Neuron (in vitro differentiated cells): ENCODE results near the gene ABHD10.
A peak's percentile ranks its signal among the peaks of the same experiment; 100 is the strongest.

Experiments
- H2AFZ ChIP-seq: one replicate; pipeline ENCODE4 v1.6.1; 2013; ENCODE audit warnings: low read depth, mild to moderate bottlenecking, inconsistent platforms, low read length, moderate library complexity
- H3K27me3 ChIP-seq: one replicate; pipeline ENCODE4 v1.6.1; 2013; ENCODE audit warnings: low read length; ENCODE audit not compliant: insufficient read depth
- H3K36me3 ChIP-seq: one replicate; pipeline ENCODE4 v1.6.1; 2013; ENCODE audit warnings: low read length; ENCODE audit not compliant: insufficient read depth
- H3K4me1 ChIP-seq: one replicate; pipeline ENCODE4 v1.6.1; 2013; ENCODE audit warnings: low read length; ENCODE audit not compliant: insufficient read depth
- H3K4me3 ChIP-seq: 2 replicates; pipeline ENCODE4 v1.5.1; 2013; ENCODE audit warnings: mild to moderate bottlenecking, low read length, moderate library complexity
- H3K9me3 ChIP-seq: one replicate; pipeline ENCODE4 v1.6.1; 2013; ENCODE audit warnings: low read length

ABHD10 gene

DNA sequence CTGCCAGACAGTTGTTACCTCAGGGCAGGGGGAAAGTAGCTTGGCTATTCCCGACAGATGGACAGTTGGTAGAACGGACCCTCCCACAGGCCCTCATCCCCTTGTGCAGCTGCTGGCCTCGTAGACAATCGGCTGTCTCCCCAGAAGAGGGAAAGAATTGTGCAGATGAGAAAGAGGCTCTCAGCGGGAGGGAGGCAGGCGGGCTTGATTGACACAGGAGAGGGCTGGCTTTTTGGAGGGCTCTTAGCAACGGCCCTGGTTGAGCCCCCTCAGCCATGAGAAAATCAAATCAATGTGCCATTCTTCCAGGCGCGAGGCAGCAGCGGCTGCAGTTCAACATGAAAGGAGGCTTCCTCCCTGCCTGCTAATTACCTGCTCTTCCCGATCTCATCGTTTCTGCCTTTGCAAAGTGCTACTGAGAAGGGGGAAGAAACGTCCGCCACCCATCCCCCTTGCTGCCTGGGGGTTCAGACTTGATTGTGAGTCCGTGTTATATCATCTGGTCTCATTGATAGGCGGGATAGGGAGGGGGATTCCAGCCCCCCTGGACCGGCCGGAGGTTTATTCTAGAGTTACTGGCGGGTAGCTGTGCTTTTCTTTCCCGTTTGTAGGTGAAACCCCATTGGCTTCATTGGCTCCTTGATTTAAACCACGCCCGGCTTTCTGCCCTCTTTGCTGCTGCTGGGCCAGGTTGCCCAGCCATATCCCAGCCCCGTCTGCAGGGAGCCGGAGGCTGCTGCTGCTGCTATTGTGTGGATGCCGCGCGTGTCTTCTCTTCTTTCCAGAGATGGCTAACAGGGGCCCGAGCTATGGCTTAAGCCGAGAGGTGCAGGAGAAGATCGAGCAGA is 20.0 kb downstream of the ABHD10 start, which contains the start of gene TAGLN3:
TAGLN3 (plus strand) TSS at position 287 of the 848 bp plus-strand sequence; CDS start at position 788, 501 bp downstream.
- Histone ChIP-seq H3K4me1 (peaks cover 55% of the 10 kb centered on the region), H3K9me3 (no peaks in the 10 kb centered on the region), H2AFZ (no peak within 1 kb of the TSS), H3K27me3 (no peaks in the 10 kb centered on the region), H3K36me3 (peaks cover 34% of the 10 kb centered on the region), H3K4me3 (peak within 1 kb of the TSS; percentile 84)

DNA sequence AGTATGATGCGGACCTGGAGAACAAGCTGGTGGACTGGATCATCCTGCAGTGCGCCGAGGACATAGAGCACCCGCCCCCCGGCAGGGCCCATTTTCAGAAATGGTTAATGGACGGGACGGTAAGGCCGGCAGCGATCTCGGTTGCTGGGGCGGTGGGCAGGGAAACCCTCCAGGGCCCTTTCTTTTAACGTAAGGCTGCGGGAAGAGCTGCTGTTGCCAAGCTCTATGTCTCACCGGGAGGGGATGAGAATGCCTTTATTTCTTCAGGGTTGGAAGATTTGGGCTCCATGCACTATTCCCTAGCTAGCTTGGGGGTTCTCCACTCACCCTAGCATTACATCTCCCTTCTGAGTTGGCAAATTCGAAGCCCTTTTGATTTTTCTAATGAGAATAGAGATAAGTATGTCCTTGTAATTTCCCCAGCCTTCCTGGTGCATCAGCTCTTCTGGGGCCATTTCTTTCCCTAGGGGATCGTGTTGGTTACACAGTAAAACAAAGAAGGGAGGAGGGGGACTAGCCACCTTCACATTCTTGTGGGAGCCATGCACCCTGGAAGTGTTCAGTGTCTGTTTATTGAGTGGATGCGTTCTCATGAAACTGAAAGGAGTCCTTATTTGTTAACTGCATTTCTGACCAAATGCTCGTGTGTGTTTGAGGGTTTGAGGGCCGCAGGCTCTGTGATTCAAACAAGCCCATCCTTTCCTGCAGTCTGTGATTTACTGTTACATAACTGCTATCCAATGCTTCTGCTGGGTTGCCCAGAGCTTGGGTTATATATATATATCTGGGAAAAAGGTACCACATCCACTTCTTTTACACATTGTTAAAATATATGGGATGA is 20.9 kb downstream of the ABHD10 start:
- no peak overlapping the region for H2AFZ ChIP-seq
- H3K4me3 ChIP-seq, result peak overlapping the region; percentile 84
- H3K4me1 ChIP-seq, result peaks cover 56% of the 10 kb centered on the region
- peaks cover 42% of the 10 kb centered on the region for H3K36me3 ChIP-seq
- no peaks in the 10 kb centered on the region for H3K27me3 ChIP-seq
- no peaks in the 10 kb centered on the region for H3K9me3 ChIP-seq

DNA sequence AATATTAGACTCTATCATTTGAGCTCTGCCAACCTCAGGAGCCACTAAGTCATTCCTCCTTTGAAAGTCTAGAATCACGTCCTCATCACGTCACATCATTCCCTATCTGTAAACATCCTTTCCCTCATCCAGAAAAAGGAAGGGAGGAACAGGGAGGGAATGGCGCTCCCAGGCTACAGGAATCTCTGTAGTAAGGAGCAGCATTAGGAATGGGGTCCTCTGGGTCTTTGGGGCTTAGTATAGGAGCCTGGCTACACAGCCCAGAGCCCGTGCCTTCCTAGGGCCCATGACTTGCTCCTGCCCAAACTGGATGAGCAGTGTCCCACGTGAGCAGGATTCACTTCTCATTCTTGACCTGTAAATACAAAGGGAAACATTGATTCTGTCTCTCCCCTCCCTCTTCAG is 21.5 kb downstream of the ABHD10 start:
- Histone ChIP-seq H3K9me3 (no peaks in the 10 kb centered on the region), H3K4me1 (peaks cover 57% of the 10 kb centered on the region), H2AFZ (no peak overlapping the region), H3K36me3 (peaks cover 49% of the 10 kb centered on the region), H3K27me3 (no peaks in the 10 kb centered on the region), H3K4me3 (peak overlapping the region; percentile 84)

DNA sequence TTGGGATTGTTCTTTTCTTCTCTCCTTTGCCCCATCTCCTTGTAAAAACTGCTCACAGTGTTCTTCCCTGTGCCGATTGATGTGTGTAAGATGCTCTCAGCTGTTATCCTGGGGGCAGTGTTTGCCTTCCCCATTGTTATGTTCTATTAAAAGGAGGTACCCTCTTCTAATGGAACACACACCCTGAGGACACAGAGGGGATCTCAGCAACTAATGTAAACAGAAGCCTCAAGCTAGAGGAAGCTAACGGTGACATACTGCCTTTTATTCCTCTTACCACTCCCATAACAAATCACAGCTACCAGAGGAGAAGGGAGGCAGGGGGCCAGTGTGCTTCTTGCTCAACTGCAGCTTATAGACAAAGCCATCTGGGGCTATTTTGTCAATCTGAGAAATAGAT is 22.1 kb downstream of the ABHD10 start:
- Histone ChIP-seq H3K9me3 (no peaks in the 10 kb centered on the region), H3K4me1 (peaks cover 57% of the 10 kb centered on the region), H3K27me3 (no peaks in the 10 kb centered on the region), H2AFZ (no peak overlapping the region), H3K36me3 (peaks cover 52% of the 10 kb centered on the region), H3K4me3 (peak overlapping the region; percentile 84)

DNA sequence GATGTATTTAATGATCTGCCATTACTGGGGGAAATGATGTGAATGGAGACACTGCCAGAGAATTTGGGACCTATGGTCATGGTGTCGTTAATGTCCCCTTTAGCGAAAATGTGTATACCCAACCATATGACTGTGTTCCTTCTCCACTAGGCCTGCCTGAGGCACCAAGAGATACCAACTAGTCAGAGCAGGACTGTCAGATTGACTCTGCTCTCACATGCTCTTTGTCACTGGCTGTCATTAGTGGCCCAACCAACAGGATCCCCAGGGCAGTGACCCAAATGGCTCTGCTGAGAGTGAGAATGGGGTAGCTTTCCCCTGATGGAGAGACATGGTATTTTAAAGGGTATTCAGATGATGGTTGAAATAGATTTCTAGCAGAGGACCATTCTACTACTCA is 22.7 kb downstream of the ABHD10 start:
- peaks cover 58% of the 10 kb centered on the region for H3K36me3 ChIP-seq
- peak overlapping the region; percentile 84 for H3K4me3 ChIP-seq
- H3K27me3 ChIP-seq, result no peaks in the 10 kb centered on the region
- peaks cover 57% of the 10 kb centered on the region for H3K4me1 ChIP-seq
- H2AFZ ChIP-seq, result no peak overlapping the region
- no peaks in the 10 kb centered on the region for H3K9me3 ChIP-seq

DNA sequence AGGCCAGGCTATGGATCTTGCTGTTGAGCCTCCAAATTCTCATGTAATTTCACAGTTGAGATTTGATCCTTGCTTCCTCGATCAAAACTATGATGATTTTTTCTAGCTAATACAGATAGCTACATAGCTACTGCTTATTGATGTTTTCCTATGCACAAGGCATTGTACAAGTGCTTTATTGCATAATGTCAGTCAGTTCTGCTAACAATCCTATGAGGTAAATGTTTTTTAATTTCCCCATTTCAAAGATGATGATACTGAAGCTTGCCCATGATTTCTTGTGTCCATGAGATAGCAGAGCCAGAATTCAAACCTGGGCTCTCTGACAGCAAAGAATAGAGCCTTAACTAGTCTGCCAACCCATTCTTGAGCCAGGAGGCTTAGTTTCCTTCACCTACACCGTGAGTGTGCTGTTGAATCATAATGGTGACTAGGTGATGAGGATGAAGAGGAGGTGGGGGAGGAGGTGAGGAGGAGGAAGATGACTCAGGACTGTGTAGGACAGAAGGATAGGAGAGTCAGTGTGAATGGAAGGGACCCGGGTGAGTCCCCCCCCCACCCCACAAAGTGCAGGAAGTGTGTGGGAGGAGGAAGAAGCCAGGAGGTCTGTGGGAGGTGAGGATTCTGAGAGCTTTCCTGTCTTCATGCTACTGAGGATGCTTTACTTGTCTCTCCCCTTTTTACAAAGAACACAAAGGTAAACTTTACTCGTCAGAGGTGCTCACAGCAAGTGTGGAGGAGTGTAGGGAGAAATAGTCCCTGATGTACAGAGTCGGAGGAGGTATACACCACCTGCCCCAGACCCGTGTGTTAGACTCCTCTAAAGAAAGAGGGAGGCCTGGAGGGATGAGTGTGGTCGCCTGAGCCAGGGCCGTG is 23.5 kb downstream of the ABHD10 start:
- Histone ChIP-seq H2AFZ (no peak overlapping the region), H3K36me3 (peaks cover 66% of the 10 kb centered on the region), H3K27me3 (no peaks in the 10 kb centered on the region), H3K4me1 (peaks cover 52% of the 10 kb centered on the region), H3K9me3 (no peaks in the 10 kb centered on the region), H3K4me3 (peak overlapping the region; percentile 84)

DNA sequence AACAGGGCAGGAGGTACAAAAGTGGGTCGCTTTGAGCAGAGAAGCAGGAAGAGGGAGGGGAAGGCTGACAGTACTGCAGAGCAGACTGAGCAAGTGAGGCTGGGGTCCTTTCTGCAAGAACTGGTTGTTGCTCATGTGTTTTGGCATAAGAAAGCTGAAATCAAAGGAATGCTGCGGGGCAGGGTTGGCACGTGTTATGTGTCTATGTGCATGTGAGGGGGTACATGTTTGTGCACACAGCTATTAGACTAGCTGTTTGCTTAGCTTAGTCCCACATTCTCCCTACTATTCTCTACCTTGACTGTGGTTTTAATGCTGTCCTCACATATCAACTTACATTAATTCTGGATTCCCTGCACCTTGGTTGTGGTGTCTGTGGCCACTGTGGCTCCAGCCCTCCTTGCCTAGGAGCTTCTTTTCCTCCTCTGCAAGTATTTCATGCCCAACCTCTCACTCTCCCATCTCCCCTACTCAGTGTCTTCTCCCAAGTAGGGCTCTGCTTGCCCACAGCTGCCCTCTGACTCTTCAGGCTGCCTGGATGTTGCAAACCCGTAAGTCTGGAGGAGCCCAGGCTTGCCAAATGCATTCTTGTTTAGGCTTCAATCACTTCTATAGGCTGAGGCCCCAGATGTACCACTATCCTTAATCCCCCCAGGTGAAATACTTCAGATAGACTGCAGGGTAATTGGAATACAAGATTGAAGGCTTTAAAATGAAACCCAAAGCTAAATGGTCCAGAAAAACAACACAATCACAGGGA is 24.7 kb downstream of the ABHD10 start:
- no peak overlapping the region for H2AFZ ChIP-seq
- H3K4me1 ChIP-seq, result peaks cover 49% of the 10 kb centered on the region
- no peaks in the 10 kb centered on the region for H3K9me3 ChIP-seq
- H3K36me3 ChIP-seq, result peaks cover 78% of the 10 kb centered on the region
- no peak overlapping the region for H3K4me3 ChIP-seq
- H3K27me3 ChIP-seq, result no peaks in the 10 kb centered on the region

DNA sequence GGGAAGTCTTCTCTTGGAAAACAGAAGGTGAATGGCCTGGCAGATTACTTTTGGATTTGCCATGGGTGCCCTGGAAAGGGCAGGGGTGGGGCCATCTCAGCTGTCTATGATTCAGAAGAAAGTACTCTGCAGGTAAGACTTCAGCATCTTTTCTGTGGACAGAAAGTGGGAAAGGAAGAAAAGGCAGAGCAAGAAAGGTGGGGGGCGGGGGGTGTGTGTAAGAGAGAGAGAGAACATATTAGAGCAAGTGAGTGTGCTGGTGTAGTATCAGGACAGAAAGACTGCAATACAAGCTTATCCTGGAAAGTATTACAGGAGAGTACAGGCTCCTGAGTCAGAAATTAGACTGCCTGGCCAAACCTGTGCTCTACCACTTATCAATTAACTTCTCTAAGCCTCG is 25.4 kb downstream of the ABHD10 start:
- H3K36me3 ChIP-seq, result peaks cover 85% of the 10 kb centered on the region
- no peak overlapping the region for H3K4me3 ChIP-seq
- H3K27me3 ChIP-seq, result no peaks in the 10 kb centered on the region
- no peaks in the 10 kb centered on the region for H3K9me3 ChIP-seq
- H3K4me1 ChIP-seq, result peaks cover 53% of the 10 kb centered on the region
- H2AFZ ChIP-seq, result no peak overlapping the region

DNA sequence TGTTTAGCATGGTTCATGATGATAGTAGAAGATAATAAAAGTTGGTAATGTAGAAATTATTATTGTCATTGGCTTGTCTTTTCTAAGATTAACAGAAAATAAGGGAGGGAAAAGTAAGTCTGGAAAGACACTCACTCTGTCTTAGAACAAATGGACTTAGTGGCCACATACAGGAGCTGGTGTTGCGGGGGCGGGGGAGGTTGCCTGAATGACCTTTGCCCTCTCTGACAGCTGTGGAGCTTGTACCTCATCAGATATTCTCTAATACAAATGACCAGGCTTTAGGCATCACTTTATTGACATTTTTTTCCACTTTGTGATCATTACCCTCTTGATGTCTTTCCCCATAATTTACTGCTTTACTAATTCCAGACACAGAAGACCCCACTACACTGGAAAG is 25.8 kb downstream of the ABHD10 start:
- Histone ChIP-seq H3K4me3 (no peak overlapping the region), H3K36me3 (peaks cover 89% of the 10 kb centered on the region), H3K9me3 (no peaks in the 10 kb centered on the region), H2AFZ (no peak overlapping the region), H3K4me1 (peaks cover 56% of the 10 kb centered on the region), H3K27me3 (no peaks in the 10 kb centered on the region)

DNA sequence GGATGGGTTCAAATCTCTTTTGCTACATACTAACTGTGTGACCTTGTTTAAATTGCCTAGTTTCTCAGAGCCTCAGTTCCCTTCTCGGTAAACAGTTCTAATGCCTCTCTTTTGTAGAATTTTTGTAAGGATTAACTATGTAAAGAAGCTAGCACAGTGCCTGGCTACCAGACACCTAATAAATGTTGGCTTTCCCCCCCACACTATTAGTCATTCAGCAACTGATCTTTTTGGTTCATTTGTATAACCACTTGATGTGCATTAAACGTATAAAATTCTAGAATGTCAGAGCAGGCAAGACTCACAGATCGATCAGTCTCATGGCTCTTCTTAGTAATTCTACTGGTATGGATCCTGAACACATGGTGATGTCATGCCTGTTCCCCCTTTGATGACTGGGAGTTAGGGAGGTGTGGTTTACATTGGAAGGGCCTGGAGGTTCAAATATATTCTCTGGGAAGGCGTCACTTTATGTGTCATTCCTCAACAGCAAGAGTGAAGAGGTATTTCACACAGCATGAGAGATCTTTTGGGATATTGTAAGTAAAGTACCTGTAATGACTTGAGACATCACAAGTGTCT is 26.4 kb downstream of the ABHD10 start:
- peaks cover 94% of the 10 kb centered on the region for H3K36me3 ChIP-seq
- H3K27me3 ChIP-seq, result no peaks in the 10 kb centered on the region
- no peak overlapping the region for H3K4me3 ChIP-seq

DNA sequence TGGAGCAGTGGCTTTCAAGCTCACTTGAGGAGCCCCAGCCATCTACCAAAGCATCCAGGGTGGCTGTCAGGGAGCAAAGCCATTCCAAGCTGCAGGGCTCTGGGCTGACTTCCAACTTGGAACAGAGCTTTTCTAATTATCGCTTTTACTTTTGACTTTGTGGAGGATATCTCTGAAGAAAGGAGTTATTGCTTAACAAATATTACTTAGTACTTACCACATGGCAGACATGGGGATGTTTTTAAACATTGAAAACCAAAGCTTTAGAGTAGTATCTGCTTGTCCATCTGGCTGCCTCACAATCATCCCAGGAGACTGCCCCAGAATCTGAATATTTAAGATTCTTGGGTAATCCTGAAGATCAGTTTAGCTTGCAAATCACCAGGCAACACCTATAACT is 28.8 kb downstream of the ABHD10 start:
- H3K4me1 ChIP-seq, result peaks cover 28% of the 10 kb centered on the region
- H3K4me3 ChIP-seq, result no peak overlapping the region
- peaks cover 92% of the 10 kb centered on the region for H3K36me3 ChIP-seq
- no peak overlapping the region for H2AFZ ChIP-seq
- H3K27me3 ChIP-seq, result no peaks in the 10 kb centered on the region
- no peaks in the 10 kb centered on the region for H3K9me3 ChIP-seq

More for the DNA sequence above, 26.4 kb downstream of the ABHD10 start:
- no peak overlapping the region for H2AFZ ChIP-seq
- H3K9me3 ChIP-seq, result no peaks in the 10 kb centered on the region
- peaks cover 52% of the 10 kb centered on the region for H3K4me1 ChIP-seq

DNA sequence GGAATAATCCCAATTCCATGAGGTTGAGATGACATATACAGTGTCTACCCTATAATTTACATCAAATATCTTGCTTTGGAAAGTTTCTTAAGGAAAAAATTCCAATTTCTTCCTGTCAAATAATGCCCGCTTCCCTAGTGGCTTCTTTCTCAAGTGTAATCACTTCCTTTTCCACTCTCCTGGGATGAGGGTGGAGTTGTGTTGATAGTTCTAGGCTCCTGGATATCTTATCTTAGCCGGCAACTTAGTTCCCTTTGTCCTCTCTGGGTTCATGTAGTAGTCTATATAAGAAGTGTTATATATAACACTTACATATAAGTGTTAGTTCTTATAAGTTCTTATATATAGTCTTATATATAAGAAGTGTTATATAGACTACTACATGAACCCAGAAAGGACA is 30.8 kb downstream of the ABHD10 start:
- Histone ChIP-seq H3K4me1 (peaks cover 8% of the 10 kb centered on the region), H3K36me3 (peaks cover 88% of the 10 kb centered on the region), H3K27me3 (no peaks in the 10 kb centered on the region), H3K4me3 (no peak overlapping the region), H2AFZ (no peak overlapping the region), H3K9me3 (no peaks in the 10 kb centered on the region)
